DOHH2 (cell line): Measurements from ENCODE around the gene SLC2A11.

Experiments used
- H3F3A ChIP-seq: fragments of 200-600 bp; sonication (generic), shearing (Covaris generic); 2 replicates; pipeline ENCODE4 v1.6.0; 2016; ENCODE audit warnings: antibody characterized with exemption, mild to moderate bottlenecking; ENCODE audit not compliant: control insufficient read depth, insufficient read depth
- H3K27ac ChIP-seq: fragments of 200-600 bp; sonication (generic); 2 replicates; pipeline ENCODE4 v1.5.1; 2014; ENCODE audit warnings: low read depth, mild to moderate bottlenecking, low read length, moderate library complexity
- H3K27me3 ChIP-seq: fragments of 200-600 bp; sonication (generic); 2 replicates; pipeline ENCODE4 v1.6.1; 2014; ENCODE audit warnings: mild to moderate bottlenecking, low read length, mixed read lengths; ENCODE audit not compliant: control insufficient read depth
- H3K36me3 ChIP-seq: fragments of 200-600 bp; sonication (generic); 2 replicates; pipeline ENCODE4 v1.6.1; 2014; ENCODE audit warnings: mild to moderate bottlenecking, low read length, moderate library complexity, mixed read lengths; ENCODE audit not compliant: control insufficient read depth
- H3K4me1 ChIP-seq: fragments of 200-600 bp; sonication (generic); 2 replicates; pipeline ENCODE4 v1.6.1; 2014; ENCODE audit warnings: mild to moderate bottlenecking, low read length, mixed read lengths; ENCODE audit not compliant: control insufficient read depth
- H3K4me2 ChIP-seq: fragments of 200-600 bp; sonication (generic); 2 replicates; pipeline ENCODE4 v1.6.0; 2014; ENCODE audit warnings: mild to moderate bottlenecking, low read length, moderate library complexity
- H3K4me3 ChIP-seq: fragments of 200-600 bp; sonication (generic); 2 replicates; pipeline ENCODE4 v1.5.1; 2014; ENCODE audit warnings: mild to moderate bottlenecking, low read length, mixed read lengths
- H3K79me2 ChIP-seq: fragments of 200-600 bp; sonication (generic); 2 replicates; pipeline ENCODE4 v1.6.1; 2014; ENCODE audit warnings: mild to moderate bottlenecking, low read length, mixed read lengths; ENCODE audit not compliant: control insufficient read depth
- H3K9me2 ChIP-seq: fragments of 200-600 bp; sonication (generic); replicated peaks from 2 replicates; pipeline ENCODE4 v1.6.1; 2014; ENCODE audit warnings: mild to moderate bottlenecking, low read length, mixed read lengths; ENCODE audit not compliant: control insufficient read depth
- H3K9me3 ChIP-seq: fragments of 200-600 bp; sonication (generic); 2 replicates; pipeline ENCODE4 v1.6.1; 2014; ENCODE audit warnings: antibody characterized with exemption, low read length, mixed read lengths; ENCODE audit not compliant: control insufficient read depth, insufficient read depth
- H4K20me1 ChIP-seq: fragments of 200-600 bp; sonication (generic); 2 replicates; pipeline ENCODE4 v1.6.0; 2014; ENCODE audit warnings: low read depth, mild to moderate bottlenecking, antibody characterized with exemption, low read length, moderate library complexity; ENCODE audit not compliant: control insufficient read depth, insufficient read depth
- CTCF ChIP-seq: fragments of 200-600 bp; sonication (generic); IDR thresholded peaks from one replicate; pipeline ENCODE4 v1.5.1; 2014; ENCODE audit warnings: antibody characterized with exemption, mild to moderate bottlenecking, low read depth, low read length; ENCODE audit not compliant: poor library complexity, severe bottlenecking
- EZH2phosphoT487 ChIP-seq: fragments of 200-600 bp; sonication (generic); IDR thresholded peaks from 2 replicates; pipeline ENCODE4 v1.6.1; 2017; ENCODE audit warnings: borderline replicate concordance, mild to moderate bottlenecking, antibody characterized with exemption, low read length, moderate library complexity, mixed read lengths

Gene SLC2A11

GRCh38 chr22:23883658-23884057 is 26.0 kb downstream of the SLC2A11 start:
- no peak for TF ChIP-seq CTCF
- TF ChIP-seq EZH2phosphoT487: no peak
- Histone ChIP-seq H3F3A (no peaks in the 10 kb centered on the region), H3K27me3 (no peaks in the 10 kb centered on the region), H3K36me3 (no peaks in the 10 kb centered on the region), H3K9me3 (no peaks in the 10 kb centered on the region), H3K4me3 (no peak overlapping the region), H3K9me2 (no peaks in the 10 kb centered on the region), H4K20me1 (no peaks in the 10 kb centered on the region), H3K4me2 (no peak overlapping the region), H3K4me1 (no peaks in the 10 kb centered on the region), H3K27ac (no peak overlapping the region), H3K79me2 (no peaks in the 10 kb centered on the region)

- Histone ChIP-seq H3K27ac (no peak overlapping the region), H3K27me3 (no peaks in the 10 kb centered on the region), H3K4me1 (no peaks in the 10 kb centered on the region), H3K9me3 (no peaks in the 10 kb centered on the region), H3K4me2 (no peak overlapping the region), H3F3A (no peaks in the 10 kb centered on the region), H3K36me3 (no peaks in the 10 kb centered on the region), H3K4me3 (no peak overlapping the region), H3K79me2 (no peaks in the 10 kb centered on the region), H3K9me2 (no peaks in the 10 kb centered on the region), H4K20me1 (no peaks in the 10 kb centered on the region)
- TF ChIP-seq CTCF (no peak), EZH2phosphoT487 (no peak)
These were observed 26.5 kb downstream of the SLC2A11 start for GRCh38 chr22:23884140-23884539.

GRCh38 chr22:23888615-23889401 is 31.1 kb downstream of the SLC2A11 start:
- Histone ChIP-seq H3K79me2 (0 out of 2 replicates have a peak, but pooled peaks cover 4% of the 10 kb centered on the region), H3K4me2 (no peak overlapping the region), H3K9me2 (no peaks in the 10 kb centered on the region), H3K4me1 (peaks cover 13% of the 10 kb centered on the region), H3K27me3 (no peaks in the 10 kb centered on the region), H3K4me3 (no peak overlapping the region), H3K36me3 (no peaks in the 10 kb centered on the region), H3K9me3 (no peaks in the 10 kb centered on the region), H3K27ac (no peak overlapping the region), H3F3A (0 out of 2 replicates have a peak, but pooled peaks cover 3% of the 10 kb centered on the region), H4K20me1 (no peaks in the 10 kb centered on the region)
- TF ChIP-seq EZH2phosphoT487 (no peak), CTCF (no peak)
